HAP-1 (cell line): ENCODE data around the gene PSMB3.
"Not testable (repeated sequence)": the region's sequence is repeated elsewhere in the genome, so short reads cannot be mapped to it uniquely, and the experiment has no call there.

Experiments
- DNase-seq, 2 experiments: peaks; one replicate each; pipeline ENCODE4 v3.0.0-alpha.2; 2016 to 2020; ENCODE audit warnings: low spot score in 2 of 2
- H3K27me3 ChIP-seq: fragments of 250-450 bp; sonication (Bioruptor Pico); 2 replicates; pipeline ENCODE4 v1.5.1; 2020; ENCODE audit warnings: low read depth, mild to moderate bottlenecking, moderate library complexity
- H3K36me3 ChIP-seq: fragments of 250-450 bp; sonication (Bioruptor Pico); replicated peaks from 2 replicates; pipeline ENCODE4 v1.5.1; 2020; ENCODE audit warnings: mild to moderate bottlenecking
- H3K4me1 ChIP-seq: fragments of 250-450 bp; sonication (Bioruptor Pico); 2 replicates; pipeline ENCODE4 v1.5.1; 2020; ENCODE audit warnings: mild to moderate bottlenecking
- H3K4me3 ChIP-seq: fragments of 250-450 bp; sonication (Bioruptor Pico); 2 replicates; pipeline ENCODE4 v1.5.1; 2020; ENCODE audit warnings: mild to moderate bottlenecking, moderate library complexity
- H3K9me3 ChIP-seq: fragments of 250-450 bp; sonication (Bioruptor Pico); 2 replicates; pipeline ENCODE4 v1.5.1; 2020; ENCODE audit warnings: mild to moderate bottlenecking, moderate library complexity
- in situ Hi-C: fragments of 300-500 bp; cut with MboI; formaldehyde crosslinking; loops from 3 replicates; pipeline ENCODE4 v1.14.3; 2020; ENCODE audit warnings: low sequenced_read_pairs, inconsistent platforms, mixed read lengths

PSMB3 gene

DNA sequence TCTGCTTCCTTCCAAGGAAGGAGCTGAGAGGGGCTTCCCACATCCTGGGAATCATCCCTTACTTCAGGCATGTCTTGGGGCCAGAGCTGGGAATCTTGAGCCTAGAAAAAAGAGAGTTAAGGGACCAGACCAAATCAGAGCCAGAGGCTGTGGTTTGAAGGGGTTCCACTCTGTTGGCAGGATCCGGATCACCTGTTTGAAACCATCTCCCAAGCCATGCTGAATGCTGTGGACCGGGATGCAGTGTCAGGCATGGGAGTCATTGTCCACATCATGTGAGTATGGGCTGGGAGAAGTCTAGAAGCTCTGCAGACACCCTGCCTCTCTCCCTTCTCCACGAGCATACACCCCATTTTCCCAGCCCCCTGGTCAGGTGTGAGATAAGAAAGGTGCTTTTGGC is 9.7 kb downstream of the PSMB3 start:
- no peak for DNase-seq
- no peak overlapping the region for H3K4me3 ChIP-seq
- H3K4me1 ChIP-seq, result no peaks in the 10 kb centered on the region
- no peaks in the 10 kb centered on the region for H3K27me3 ChIP-seq
- peaks cover 86% of the 10 kb centered on the region for H3K36me3 ChIP-seq
- in situ Hi-C loops, result no loop called here
- no peaks in the 10 kb centered on the region for H3K9me3 ChIP-seq

DNA sequence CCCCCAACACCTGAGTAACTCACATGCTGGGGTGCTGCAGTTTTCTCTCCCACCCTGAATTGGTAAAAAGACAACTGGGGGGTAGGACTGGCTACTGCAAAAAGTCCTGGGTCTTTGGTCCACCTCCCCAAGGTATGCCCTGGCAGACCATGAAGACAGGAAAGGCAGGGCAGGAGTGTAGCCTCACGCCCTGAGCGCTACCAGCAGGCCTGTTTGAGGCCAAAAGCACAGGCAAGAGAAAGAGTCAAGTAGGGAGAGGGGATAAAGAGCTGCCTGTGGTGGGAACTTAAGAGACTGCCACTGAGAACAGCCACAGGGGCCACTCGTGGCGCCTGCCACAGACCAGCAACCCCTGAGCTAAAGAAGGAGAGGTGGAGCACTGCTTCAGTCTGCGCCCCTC is 13.8 kb downstream of the PSMB3 start:
- DNase-seq, result no peak
- Histone ChIP-seq H3K4me3 (no peak overlapping the region), H3K27me3 (no peaks in the 10 kb centered on the region), H3K9me3 (no peaks in the 10 kb centered on the region), H3K4me1 (no peaks in the 10 kb centered on the region), H3K36me3 (peaks cover 61% of the 10 kb centered on the region)
- in situ Hi-C loops, result no loop called here

DNA sequence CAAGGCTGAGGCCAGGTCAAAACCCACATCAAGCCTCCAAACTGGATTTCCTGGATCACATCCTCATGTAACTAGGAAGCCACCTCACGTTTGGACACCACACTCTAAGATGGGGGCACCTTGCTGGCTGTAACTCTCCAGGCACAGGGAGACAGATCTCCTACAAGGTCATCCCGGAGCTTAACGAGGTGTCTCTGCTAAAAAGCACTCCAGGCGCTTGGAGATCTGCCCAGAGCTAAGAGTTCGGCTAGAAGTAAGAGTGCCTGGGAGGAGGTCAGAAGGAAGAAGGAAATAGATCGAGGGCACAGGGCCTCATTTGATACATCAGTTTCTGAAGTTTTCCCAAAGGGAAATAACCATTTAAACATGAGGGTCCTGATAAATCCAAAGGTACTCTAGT is 15.9 kb downstream of the PSMB3 start:
- in situ Hi-C loops, result no loop called here
- Histone ChIP-seq H3K27me3 (no peaks in the 10 kb centered on the region), H3K9me3 (no peaks in the 10 kb centered on the region), H3K36me3 (peaks cover 64% of the 10 kb centered on the region), H3K4me1 (no peaks in the 10 kb centered on the region), H3K4me3 (no peak overlapping the region)
- DNase-seq, result no peak

DNA sequence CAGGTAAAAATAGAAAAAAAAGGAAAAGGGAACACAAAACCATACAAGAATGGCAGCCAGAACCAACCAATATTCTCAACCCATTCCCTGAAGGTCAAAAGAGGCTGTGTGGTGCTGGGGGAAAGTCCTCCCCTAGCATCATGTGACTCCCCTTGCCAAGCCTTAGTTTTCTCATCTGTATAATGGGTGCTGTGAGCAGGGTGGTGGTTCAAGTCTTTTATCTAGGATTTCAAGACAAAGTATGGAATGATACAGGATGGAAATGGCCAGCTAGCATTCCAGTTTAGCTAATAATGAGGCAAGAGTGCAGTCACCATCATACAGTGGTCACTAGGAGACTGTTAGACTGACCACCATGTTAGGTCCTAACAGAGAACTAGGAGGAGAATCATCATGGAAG is 20.7 kb downstream of the PSMB3 start:
- Histone ChIP-seq H3K4me1 (no peaks in the 10 kb centered on the region), H3K4me3 (no peak overlapping the region), H3K27me3 (no peaks in the 10 kb centered on the region), H3K36me3 (peaks cover 73% of the 10 kb centered on the region), H3K9me3 (no peaks in the 10 kb centered on the region)
- in situ Hi-C loops, result no loop called here
- DNase-seq, result no peak

DNA sequence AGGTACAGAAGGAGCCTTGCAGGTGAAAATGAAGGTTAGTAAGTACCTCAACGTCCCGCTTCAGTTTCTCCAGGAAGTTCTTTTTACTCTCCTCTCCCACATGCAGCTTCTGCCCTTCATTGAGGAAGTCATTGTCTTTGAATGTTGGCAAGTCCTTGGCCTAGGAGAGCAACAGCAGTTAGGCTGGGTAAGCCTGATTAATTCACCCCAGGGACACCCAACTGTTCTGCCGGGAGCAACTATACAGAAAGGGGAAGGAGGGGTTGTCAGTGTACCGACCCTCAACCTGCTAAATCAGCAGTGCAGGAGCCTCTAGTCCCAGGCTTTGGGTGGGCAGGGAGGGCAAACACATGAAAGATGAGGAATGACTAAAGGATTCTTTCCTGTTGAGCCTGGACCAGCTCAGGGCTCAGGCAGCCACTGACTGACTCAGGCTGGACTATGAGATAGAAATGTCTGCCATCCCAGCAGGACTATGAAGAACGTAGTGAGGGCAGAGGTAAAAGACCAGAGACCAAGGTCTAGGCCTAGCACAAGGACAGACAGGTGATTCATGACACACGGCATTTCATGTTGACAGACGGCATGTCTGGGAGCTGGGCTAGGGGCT is 25.2 kb downstream of the PSMB3 start:
- in situ Hi-C loops, result no loop called here
- Histone ChIP-seq H3K36me3 (peaks cover 92% of the 10 kb centered on the region), H3K27me3 (no peaks in the 10 kb centered on the region), H3K4me3 (no peak overlapping the region), H3K4me1 (no peaks in the 10 kb centered on the region), H3K9me3 (no peaks in the 10 kb centered on the region)
- DNase-seq, result no peak

DNA sequence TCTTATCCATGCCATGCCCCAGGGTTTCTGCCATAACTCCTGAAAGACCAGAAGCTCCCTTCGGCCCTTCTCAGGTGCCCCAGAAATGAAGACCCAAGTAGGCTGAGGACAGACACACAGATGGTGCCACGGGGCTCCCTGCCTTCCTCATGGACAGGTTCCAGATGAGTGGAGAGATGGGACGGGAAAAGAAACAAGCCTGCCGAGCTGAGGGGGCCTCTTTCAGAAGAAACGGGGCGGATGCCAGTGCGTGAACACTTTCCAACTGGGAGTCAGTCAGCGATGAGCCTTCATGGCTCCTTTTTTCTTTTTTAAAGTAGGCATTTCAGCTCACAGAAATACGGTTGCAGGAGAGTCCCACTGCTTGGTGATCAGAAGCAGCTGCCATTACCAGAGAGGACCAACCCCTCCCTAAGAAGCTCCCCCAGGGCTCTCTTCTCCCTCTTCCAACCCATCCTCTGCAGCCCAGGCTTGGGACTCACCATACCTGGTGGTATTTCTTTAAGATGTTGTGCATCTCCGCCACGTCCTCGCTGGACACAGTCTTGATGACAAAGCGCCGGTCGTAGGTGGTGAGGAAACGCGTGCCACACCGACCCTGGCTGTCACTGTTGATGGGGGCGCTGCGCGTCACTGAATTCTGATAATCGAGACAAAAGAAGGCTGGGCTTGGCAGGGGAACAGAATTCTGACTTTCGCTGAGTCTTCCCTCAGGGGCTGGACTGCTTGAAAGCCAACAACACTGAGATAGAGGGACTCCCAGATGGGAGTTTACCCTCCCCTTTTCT is 27.6 kb downstream of the PSMB3 start:
- DNase-seq, result no peak
- H3K36me3 ChIP-seq, result peaks cover 91% of the 10 kb centered on the region
- in situ Hi-C loops, result no loop called here

DNA sequence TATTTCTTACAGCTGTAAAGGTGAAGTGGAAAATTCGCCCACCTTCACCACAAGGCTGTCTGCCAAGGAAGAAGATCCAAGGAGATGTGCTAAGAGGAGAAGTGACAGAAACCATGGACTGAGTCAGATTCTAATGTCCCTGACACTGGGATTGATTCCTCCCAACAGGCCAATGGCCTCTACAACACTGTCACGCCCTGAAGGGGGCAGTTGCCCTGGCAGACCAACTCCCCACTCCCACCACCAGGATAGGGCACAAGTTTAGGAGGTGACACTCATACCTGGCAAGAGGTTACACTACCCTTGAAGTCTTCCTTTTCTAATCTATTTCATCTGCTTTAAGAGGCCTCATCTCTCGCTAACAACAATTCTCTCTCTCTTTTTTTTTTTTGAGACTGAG is 30.7 kb downstream of the PSMB3 start:
- H3K36me3 ChIP-seq, result peaks cover 81% of the 10 kb centered on the region
- no peaks in the 10 kb centered on the region for H3K9me3 ChIP-seq
- in situ Hi-C loops, result no loop called here
- no peaks in the 10 kb centered on the region for H3K27me3 ChIP-seq
- no peak overlapping the region for H3K4me3 ChIP-seq
- no peaks in the 10 kb centered on the region for H3K4me1 ChIP-seq
- no peak for DNase-seq

More for the DNA sequence above, 27.6 kb downstream of the PSMB3 start:
- H3K4me3 ChIP-seq, result no peak overlapping the region
- no peaks in the 10 kb centered on the region for H3K27me3 ChIP-seq
- H3K4me1 ChIP-seq, result no peaks in the 10 kb centered on the region
- no peaks in the 10 kb centered on the region for H3K9me3 ChIP-seq

DNA sequence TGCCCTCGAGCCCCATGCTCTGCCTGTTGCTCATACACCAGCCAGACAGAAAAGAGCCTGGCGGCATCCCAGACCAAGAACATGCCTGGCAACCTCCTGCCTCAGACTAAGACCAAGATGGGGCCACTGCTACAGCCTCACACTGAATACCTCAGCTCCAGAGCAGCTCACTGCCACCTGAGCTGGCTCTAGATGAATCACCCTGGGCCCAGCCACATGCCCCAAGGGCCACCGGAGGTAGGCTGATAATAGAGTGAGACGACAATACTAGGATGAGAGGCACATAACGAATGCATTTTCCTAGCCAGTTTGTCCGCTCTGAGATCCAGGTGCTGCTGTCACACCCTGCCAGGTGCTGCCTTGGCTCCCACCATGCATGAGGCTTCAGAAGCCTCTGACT is 33.8 kb downstream of the PSMB3 start:
- DNase-seq, result no peak
- Histone ChIP-seq H3K9me3 (no peaks in the 10 kb centered on the region), H3K27me3 (no peaks in the 10 kb centered on the region), H3K4me3 (no peak overlapping the region), H3K4me1 (peaks cover 7% of the 10 kb centered on the region), H3K36me3 (peaks cover 51% of the 10 kb centered on the region)
- in situ Hi-C loops, result no loop called here

DNA sequence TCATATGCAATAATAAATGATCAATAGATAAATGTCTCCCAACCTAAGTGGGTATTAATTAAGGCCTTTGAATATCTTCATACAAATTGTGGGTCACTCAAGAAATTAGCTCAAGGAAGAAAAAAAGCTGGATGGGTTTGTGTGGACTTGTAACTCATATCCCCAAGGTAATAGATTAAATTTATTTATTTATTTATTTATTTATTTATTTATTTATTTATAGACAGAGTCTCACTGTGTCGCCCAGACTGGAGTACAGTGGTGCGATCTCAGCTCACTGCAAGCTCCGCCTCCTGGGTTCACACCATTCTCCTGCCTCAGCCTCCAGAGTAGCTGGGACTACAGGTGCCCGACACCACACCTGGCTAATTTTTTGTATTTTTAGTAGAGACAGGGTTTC is 35.5 kb downstream of the PSMB3 start:
- H3K27me3 ChIP-seq, DNase-seq, H3K4me3 ChIP-seq, H3K9me3 ChIP-seq, H3K4me1 ChIP-seq, in situ Hi-C loops: not testable (repeated sequence)
- H3K36me3 ChIP-seq, result peaks cover 36% of the 10 kb centered on the region

DNA sequence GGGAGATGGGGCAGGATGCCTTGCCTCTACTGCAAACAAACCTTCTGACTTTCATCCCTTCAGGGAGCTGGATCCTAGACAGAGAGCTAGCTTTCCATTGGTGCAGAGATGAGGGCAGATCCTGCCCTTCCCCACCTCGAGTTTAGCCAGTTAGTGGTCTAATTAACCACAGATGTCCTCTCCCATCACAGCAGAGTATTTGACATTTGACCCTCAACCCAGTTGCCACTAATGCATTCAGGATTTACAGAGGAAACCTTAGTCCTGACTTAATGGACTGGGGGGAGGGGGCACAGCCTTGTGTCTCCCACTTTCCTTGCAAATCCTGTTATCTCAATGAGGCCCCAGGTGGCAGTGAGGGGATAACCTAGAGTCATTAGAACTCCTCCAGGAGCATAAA is 36.6 kb downstream of the PSMB3 start:
- Histone ChIP-seq H3K4me1 (peaks cover 7% of the 10 kb centered on the region), H3K4me3 (no peak overlapping the region), H3K9me3 (no peaks in the 10 kb centered on the region), H3K36me3 (peaks cover 25% of the 10 kb centered on the region), H3K27me3 (no peaks in the 10 kb centered on the region)
- DNase-seq, result peak in 1 of 2 experiments; percentile 22
- in situ Hi-C loops, result no loop called here

DNA sequence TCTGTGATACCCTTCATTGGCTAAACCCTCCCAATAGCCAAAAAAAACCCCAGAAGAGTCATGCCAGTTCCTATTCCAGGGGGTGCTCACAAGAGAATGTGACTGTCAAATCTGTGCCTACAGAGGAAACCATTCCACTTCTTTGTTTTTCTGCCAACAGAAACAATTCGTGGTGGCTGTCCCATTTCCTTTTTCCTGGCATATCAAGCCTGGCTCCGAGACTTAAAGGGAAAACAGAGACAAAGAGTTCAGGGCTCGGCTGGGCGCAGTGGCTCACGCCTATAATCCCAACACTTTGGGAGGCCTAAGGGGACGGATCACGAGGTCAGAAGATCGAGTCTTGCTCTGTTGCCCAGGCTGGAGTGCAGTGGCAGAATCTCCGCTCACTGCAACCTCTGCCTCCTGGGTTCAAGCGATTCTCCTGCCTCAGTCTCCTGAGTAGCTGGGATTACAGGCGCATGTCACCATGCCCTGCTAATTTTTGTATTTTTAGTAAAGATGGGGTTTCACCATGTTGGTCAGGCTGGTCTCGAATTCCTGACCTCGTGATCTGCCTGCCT is 37.7 kb downstream of the PSMB3 start:
- H3K4me3 ChIP-seq, H3K9me3 ChIP-seq, H3K4me1 ChIP-seq, in situ Hi-C loops, H3K27me3 ChIP-seq, DNase-seq: not testable (repeated sequence)
- H3K36me3 ChIP-seq, result peaks cover 15% of the 10 kb centered on the region

DNA sequence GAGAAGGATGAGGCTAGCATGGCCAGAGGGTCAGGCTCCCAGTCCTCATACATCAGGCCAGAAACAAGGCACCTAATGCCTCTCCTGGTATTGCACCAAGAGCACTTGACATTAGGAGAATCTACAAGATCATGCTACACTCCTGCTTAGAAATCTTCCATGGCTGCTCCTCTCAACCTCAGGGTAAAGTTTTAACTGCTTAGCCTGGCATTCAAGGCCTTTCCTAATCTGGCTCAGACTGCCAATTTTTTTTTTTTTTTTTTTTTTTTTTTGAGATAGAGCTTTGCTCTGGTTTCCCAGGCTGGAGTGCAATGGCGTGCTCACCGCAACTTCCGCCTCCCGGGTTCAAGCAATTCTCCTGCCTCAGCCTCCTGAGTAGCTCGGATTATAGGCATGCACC is 38.6 kb downstream of the PSMB3 start:
- in situ Hi-C loops, result no loop called here
- DNase-seq, result no peak
- Histone ChIP-seq H3K4me3 (no peak overlapping the region), H3K27me3 (no peaks in the 10 kb centered on the region), H3K4me1 (peaks cover 7% of the 10 kb centered on the region), H3K9me3 (no peaks in the 10 kb centered on the region), H3K36me3 (peaks cover 10% of the 10 kb centered on the region)

DNA sequence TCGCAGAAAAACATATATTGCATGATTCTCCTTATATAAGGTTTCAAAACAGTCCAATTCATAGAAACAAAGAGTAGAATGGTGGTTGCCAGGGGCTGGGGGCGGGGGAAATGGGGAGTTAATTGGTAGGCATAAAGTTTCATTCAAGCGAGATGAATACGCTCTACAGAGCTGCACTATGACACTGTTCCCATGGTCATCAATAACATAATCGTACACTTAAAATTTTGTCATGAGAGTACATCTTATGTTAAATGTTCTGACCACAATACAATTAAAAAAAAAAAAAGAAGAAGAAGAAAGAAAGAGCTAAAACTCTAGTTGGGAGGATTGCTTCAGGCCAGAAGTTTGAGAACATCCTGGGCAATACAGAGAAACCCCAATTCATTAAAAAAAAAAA is 41.7 kb downstream of the PSMB3 start:
- in situ Hi-C loops, result no loop called here

DNA sequence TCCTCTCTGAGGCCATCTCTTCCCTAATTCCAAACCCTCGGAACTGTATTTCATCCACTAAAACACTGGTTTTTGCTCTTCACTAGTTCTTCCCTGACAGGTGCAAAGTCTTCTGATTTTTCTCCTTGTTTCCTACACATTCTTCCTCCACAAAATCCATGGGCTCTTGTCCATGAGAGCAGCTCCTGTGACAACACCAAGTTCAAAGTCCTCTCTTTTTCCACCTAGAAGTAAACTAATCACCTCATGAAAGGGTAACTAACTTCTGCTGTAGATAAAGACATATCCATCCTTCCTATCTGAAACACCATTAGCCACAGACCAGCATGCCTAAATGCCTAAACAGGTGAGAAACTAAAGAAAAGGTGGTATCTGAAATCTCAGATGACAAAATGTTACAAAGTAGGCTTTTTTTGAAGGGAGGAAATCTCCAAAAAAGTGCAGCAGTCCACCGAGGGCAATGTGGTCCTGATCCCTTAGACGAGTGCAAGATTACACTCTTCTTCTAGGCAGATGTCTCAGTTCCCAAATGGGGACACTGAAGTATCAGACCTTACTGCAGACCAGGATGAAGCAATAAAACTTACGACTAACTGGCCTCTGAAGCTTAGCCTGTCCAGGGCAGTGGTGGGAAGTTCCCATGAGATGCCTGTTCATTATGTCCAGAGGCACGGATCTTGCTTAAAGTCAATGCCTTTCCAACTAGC is 44.1 kb downstream of the PSMB3 start:
- peaks cover 14% of the 10 kb centered on the region for H3K4me1 ChIP-seq
- H3K36me3 ChIP-seq, result peaks cover 18% of the 10 kb centered on the region
- H3K9me3 ChIP-seq, result no peaks in the 10 kb centered on the region
- DNase-seq, result no peak
- H3K27me3 ChIP-seq, result no peaks in the 10 kb centered on the region
- H3K4me3 ChIP-seq, result no peak overlapping the region
- in situ Hi-C loops, result no loop called here

More for the DNA sequence above, 41.7 kb downstream of the PSMB3 start:
- DNase-seq, result no peak
- Histone ChIP-seq H3K27me3 (no peaks in the 10 kb centered on the region), H3K9me3 (no peaks in the 10 kb centered on the region), H3K4me1 (peaks cover 13% of the 10 kb centered on the region), H3K4me3 (no peak overlapping the region), H3K36me3 (peaks cover 12% of the 10 kb centered on the region)
